Activated CD4-positive, alpha-beta memory T cell treated with anti-CD3 and anti-CD28 coated beads, Interleukin-2, amount 10 ng/mL, durations not matched to agents 7 days and 5 days (primary cell): ENCODE results near the gene PRSS33. TPM values are rescaled to one million over a fixed set of nuclear protein-coding genes. Genes with fewer than 3 reads are reported as not detected.
A peak's percentile ranks its signal among the peaks of the same experiment; 100 is the strongest.

Source experiments
- CTCF ChIA-PET: fragments of 350-600 bp; sonication (Branson Sonifier 250); formaldehyde crosslinking; loops from one replicate; lab custom pipeline; 2021; ENCODE audit warnings: antibody characterized with exemption, inconsistent platforms; lab: Charles Lee
- POLR2A ChIA-PET: fragments of 350-600 bp; sonication (Branson Sonifier 250); formaldehyde crosslinking; loops from one replicate; lab custom pipeline; 2021; ENCODE audit warnings: antibody characterized with exemption; lab: Charles Lee
- DNase-seq: peaks from one replicate; pipeline ENCODE4 v3.0.0-alpha.2; 2020
- H3K27ac Mint-ChIP-seq: one replicate; pipeline ENCODE4 v1.8.0; 2021; ENCODE audit warnings: mild to moderate bottlenecking, mixed read lengths
- H3K27me3 Mint-ChIP-seq: one replicate; pipeline ENCODE4 v1.8.0; 2021; ENCODE audit warnings: mixed read lengths
- H3K36me3 Mint-ChIP-seq: one replicate; pipeline ENCODE4 v1.8.0; 2021; ENCODE audit warnings: low read depth, mixed read lengths
- H3K4me1 Mint-ChIP-seq: one replicate; pipeline ENCODE4 v1.8.0; 2021; ENCODE audit warnings: mixed read lengths
- H3K4me3 Mint-ChIP-seq: one replicate; pipeline ENCODE4 v1.8.0; 2021; ENCODE audit warnings: mild to moderate bottlenecking, mixed read lengths
- H3K9me3 Mint-ChIP-seq: one replicate; pipeline ENCODE4 v1.8.0; 2021; ENCODE audit warnings: mixed read lengths
- total RNA-seq, 2 experiments: library from RNA; stranded (reverse); gene quantifications; one replicate each; pipeline ENCODE4 v1.2.3, GENCODE V29; 2021

PRSS33 gene
- total RNA-seq, 2 experiments from 2014 or later = not detected

- CTCF ChIA-PET = interaction anchor here (0.7 kb wide), 1 partner anchor 755 kb away, joined by 3 read pairs; no protein-coding TSS in a partner anchor
- POLR2A ChIA-PET = no interaction called here
- Mint-ChIP-seq H3K4me1 (no peaks in the 10 kb centered on the region), H3K36me3 (no peaks in the 10 kb centered on the region), H3K27ac (no peak overlapping the region), H3K9me3 (peaks cover 3% of the 10 kb centered on the region), H3K4me3 (no peak overlapping the region), H3K27me3 (peaks cover 17% of the 10 kb centered on the region)
- DNase-seq = no peak
Observed at GRCh38 chr16:2799859-2800226, 12.5 kb upstream of the PRSS33 start.

- DNase-seq = no peak
- Mint-ChIP-seq H3K27me3 (peaks cover 20% of the 10 kb centered on the region), H3K27ac (no peak overlapping the region), H3K36me3 (no peaks in the 10 kb centered on the region), H3K9me3 (peaks cover 3% of the 10 kb centered on the region), H3K4me3 (no peak overlapping the region), H3K4me1 (no peaks in the 10 kb centered on the region)
- ChIA-PET CTCF (no interaction called here), POLR2A (no interaction called here)
Observed at GRCh38 chr16:2799205-2799858, 12.0 kb upstream of the PRSS33 start.

DNA sequence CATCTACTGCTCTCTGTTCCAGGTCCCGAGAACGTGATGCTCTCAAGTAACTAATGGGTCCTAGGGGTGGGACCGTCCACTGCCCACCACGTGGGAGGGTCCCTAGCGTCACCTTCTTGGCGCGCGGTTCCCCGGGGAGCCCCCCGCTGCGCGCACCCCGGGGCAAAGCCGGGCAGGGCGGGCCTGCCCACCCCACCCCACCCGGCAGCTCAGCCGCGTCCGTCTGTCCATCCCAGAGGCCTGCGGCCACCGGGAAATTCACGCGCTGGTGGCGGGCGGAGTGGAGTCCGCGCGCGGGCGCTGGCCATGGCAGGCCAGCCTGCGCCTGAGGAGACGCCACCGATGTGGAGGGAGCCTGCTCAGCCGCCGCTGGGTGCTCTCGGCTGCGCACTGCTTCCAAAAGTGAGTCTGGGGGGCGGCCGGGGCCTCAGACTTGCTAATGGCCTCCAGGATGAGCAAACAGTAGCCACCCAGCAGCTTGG is 11.4 kb upstream of the PRSS33 start:
- no peak for DNase-seq
- no peaks in the 10 kb centered on the region for H3K36me3 Mint-ChIP-seq
- CTCF ChIA-PET = no interaction called here
- no peak overlapping the region for H3K27ac Mint-ChIP-seq
- H3K27me3 Mint-ChIP-seq = peaks cover 19% of the 10 kb centered on the region
- H3K9me3 Mint-ChIP-seq = peaks cover 3% of the 10 kb centered on the region
- no peaks in the 10 kb centered on the region for H3K4me1 Mint-ChIP-seq
- no peak overlapping the region for H3K4me3 Mint-ChIP-seq
- POLR2A ChIA-PET = no interaction called here

GRCh38 chr16:2795395-2796143 is 8.2 kb upstream of the PRSS33 start:
- Mint-ChIP-seq H3K4me3 (no peak overlapping the region), H3K27me3 (peaks cover 27% of the 10 kb centered on the region), H3K27ac (no peak overlapping the region), H3K36me3 (no peaks in the 10 kb centered on the region), H3K4me1 (no peaks in the 10 kb centered on the region), H3K9me3 (no peaks in the 10 kb centered on the region)
- ChIA-PET POLR2A (no interaction called here), CTCF (no interaction called here)
- no peak for DNase-seq

GRCh38 chr16:2792940-2793339 is 5.6 kb upstream of the PRSS33 start:
- Mint-ChIP-seq H3K4me1 (no peaks in the 10 kb centered on the region), H3K27me3 (peaks cover 37% of the 10 kb centered on the region), H3K36me3 (no peaks in the 10 kb centered on the region), H3K4me3 (no peak overlapping the region), H3K9me3 (no peaks in the 10 kb centered on the region), H3K27ac (no peak overlapping the region)
- POLR2A ChIA-PET = no interaction called here
- DNase-seq = no peak
- CTCF ChIA-PET = no interaction called here

DNA sequence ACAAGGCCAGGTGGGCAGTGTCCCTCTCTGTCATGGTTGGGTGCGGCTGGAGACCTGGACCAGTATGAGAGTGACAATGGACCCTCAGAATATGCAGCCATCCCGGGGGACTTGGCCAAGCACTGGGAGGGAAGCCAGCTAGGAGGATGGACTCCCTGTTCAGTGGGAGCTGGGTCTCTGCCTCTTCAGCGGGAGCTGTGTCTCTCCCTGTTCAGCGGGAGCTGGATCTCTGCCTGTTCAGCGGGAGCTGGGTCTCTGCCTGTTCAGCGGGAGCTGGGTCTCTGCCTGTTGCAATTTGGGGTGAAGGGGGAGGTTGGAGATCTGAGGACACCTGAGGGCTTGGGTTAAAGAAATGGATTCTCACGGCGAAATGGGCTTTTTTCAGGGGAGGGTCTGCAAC is 3.8 kb upstream of the PRSS33 start:
- DNase-seq = no peak
- H3K4me3 Mint-ChIP-seq = no peak overlapping the region
- H3K9me3 Mint-ChIP-seq = no peaks in the 10 kb centered on the region
- ChIA-PET POLR2A (interaction anchor here (1.0 kb wide), 1 partner anchor 13 kb away, joined by 4 read pairs; no protein-coding TSS in a partner anchor), CTCF (no interaction called here)
- no peaks in the 10 kb centered on the region for H3K4me1 Mint-ChIP-seq
- no peaks in the 10 kb centered on the region for H3K36me3 Mint-ChIP-seq
- peaks cover 44% of the 10 kb centered on the region for H3K27me3 Mint-ChIP-seq
- H3K27ac Mint-ChIP-seq = no peak overlapping the region

DNA sequence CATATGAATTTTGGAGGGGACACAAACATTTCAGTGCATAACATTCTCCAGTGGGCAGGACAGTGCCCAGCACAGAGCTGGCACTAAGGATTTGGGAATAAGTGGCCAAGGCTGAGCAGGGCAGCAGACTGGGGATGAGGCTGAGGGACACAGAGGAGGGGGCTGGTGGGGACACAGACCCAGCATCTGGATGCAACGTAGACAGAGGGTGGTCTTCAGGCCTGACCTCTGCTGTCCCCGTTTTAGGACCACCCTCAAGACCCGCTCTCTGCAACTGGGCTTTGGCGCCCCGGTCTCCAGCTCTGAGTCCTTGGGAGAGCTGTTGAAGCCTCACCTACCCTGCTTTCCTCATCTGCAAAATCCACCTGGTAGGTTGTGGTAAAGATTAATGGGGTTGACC is 3.3 kb upstream of the PRSS33 start:
- DNase-seq = no peak
- Mint-ChIP-seq H3K4me3 (no peak overlapping the region), H3K9me3 (no peaks in the 10 kb centered on the region), H3K27me3 (peaks cover 42% of the 10 kb centered on the region), H3K36me3 (no peaks in the 10 kb centered on the region), H3K27ac (no peak overlapping the region), H3K4me1 (peaks cover 3% of the 10 kb centered on the region)
- CTCF ChIA-PET = no interaction called here
- POLR2A ChIA-PET = interaction anchor here (1.0 kb wide), 1 partner anchor 13 kb away, joined by 4 read pairs; no protein-coding TSS in a partner anchor

DNA sequence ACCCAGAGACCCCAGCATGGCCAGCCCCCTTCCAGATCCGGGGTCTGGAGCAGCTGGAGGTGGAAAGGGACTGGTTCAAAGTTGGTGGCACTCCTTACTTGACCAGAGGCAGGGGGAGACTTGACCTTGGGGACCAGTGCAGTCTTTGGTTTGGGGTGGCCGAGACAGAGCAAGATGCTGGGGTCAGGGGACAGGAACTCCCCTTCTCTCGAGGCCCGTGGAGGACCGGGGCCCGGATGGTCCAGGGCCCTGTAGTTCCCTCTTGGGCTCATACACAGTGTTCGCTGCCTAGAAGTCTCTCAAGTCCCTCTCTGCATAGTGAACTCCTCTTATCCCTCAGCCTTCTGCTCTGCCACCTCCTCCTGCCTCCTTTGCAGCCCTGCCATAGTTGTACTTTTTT is 601 bp upstream of the PRSS33 start:
- no peak for DNase-seq
- CTCF ChIA-PET = no interaction called here
- POLR2A ChIA-PET = no interaction called here
- Mint-ChIP-seq H3K27ac (no peak overlapping the region), H3K9me3 (no peaks in the 10 kb centered on the region), H3K36me3 (no peaks in the 10 kb centered on the region), H3K4me3 (no peak overlapping the region), H3K27me3 (peaks cover 30% of the 10 kb centered on the region), H3K4me1 (peaks cover 6% of the 10 kb centered on the region)

DNA sequence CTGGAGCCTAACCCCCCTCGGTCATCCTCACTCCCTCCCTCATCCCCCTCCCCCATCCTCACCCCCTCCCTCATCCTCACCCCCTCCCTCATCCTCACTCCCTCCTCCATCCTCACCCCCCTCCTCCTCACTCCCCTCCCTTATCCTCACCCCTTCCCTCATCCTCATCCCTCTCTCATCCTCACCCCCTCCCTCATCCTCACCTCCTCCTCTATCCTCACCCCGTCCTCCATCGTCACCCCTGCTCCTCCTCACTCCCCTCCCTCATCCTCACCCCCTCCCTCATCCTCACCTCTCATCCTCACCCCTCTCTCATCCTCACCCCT is 571 bp downstream of the PRSS33 start:
- Mint-ChIP-seq H3K27ac (no peak overlapping the region), H3K9me3 (no peaks in the 10 kb centered on the region), H3K27me3 (peaks cover 30% of the 10 kb centered on the region), H3K4me3 (no peak overlapping the region), H3K4me1 (peaks cover 6% of the 10 kb centered on the region), H3K36me3 (no peaks in the 10 kb centered on the region)
- no peak for DNase-seq
- ChIA-PET POLR2A (no interaction called here), CTCF (no interaction called here)

DNA sequence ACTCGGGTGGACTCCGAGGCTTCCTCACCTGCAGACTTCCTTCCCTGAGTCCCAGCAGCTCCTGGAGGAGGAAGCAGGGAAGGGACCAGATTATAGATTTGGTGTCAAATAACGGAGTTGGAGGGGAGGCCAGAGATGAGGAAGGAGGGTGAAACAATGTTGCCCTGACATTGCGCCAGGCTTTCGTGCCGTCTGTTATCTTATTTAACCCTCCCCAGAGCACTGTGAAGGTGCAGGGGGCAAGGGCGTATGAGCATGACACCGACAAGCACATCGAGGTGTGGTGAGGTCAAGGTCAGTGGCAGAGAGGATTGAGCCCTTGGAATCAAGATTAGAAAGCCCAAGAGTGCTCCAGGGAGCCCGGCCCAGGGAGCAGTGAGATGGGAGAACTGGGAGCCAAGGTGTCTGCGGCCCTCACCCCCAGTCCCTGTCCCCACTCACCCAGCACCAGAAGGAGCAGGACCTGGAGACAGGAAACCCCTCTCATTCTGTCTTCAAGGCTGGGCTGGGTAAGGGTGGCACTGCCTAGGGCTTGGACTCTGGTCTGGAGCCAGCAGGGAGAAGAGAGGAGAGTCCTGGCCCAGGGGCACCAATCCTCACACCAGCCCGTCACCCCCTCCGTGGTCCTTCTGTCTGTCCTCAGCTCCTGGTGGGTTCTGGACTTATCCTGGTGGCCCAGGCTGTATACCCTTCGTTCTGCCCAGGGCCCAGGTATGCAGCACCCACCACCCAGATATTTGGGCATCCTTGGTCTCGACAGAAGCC is 1.1 kb downstream of the PRSS33 start:
- Mint-ChIP-seq H3K4me1 (peaks cover 6% of the 10 kb centered on the region), H3K9me3 (no peaks in the 10 kb centered on the region), H3K4me3 (no peak overlapping the region), H3K27me3 (peaks cover 27% of the 10 kb centered on the region), H3K27ac (no peak overlapping the region), H3K36me3 (no peaks in the 10 kb centered on the region)
- POLR2A ChIA-PET = no interaction called here
- DNase-seq = no peak
- CTCF ChIA-PET = no interaction called here

DNA sequence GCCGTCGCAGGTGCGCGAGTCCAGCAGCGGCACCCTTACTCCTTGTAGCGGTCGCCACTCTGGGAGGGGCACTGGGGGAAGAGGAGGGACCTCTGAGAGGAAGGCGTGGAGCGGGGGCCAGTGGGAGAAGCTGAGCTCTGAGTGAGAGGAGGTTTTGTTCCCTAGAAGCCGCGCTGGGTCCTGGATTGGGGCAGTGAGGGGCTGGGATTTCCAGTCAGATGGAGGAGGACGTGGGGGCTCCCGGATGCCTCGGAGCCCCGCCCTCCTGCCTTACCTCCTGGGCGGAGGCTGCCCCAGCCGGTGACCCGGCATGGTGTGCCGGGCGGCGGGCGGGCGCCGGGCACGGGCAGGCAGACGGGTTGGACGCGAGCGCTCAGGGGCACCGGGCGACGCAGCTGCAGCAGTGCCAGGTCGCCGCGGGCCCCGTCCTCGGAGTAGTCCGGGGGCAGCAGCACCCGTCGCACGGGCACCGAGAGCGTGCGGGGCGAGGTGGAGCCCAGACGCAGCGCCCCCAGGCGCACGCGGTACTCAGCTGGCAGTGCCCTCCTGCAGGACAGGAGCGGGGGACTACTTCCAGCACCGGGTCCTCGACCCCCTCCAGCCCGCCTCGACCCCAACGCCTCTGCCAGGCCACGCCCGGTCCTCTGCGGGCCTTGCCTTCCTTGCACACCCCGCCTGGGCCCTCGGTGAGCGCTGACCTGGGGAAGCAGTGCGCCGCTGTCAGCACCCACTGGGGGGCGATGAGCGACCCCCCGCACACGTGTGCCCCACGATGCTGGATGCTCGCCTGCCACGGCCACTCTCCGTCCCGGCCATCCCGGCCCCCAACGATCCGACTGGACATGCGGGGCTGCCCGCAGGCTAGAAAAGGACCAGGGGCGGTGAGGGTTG is 2.0 kb downstream of the PRSS33 start:
- peak overlapping the region; percentile 65 for H3K4me3 Mint-ChIP-seq
- H3K4me1 Mint-ChIP-seq = peaks cover 6% of the 10 kb centered on the region
- ChIA-PET POLR2A (no interaction called here), CTCF (interaction anchor here (0.9 kb wide), 1 partner anchor 9 kb away, joined by 4 read pairs; no protein-coding TSS in a partner anchor)
- peaks cover 22% of the 10 kb centered on the region for H3K27me3 Mint-ChIP-seq
- H3K9me3 Mint-ChIP-seq = no peaks in the 10 kb centered on the region
- no peak for DNase-seq
- H3K27ac Mint-ChIP-seq = no peak overlapping the region
- no peaks in the 10 kb centered on the region for H3K36me3 Mint-ChIP-seq

DNA sequence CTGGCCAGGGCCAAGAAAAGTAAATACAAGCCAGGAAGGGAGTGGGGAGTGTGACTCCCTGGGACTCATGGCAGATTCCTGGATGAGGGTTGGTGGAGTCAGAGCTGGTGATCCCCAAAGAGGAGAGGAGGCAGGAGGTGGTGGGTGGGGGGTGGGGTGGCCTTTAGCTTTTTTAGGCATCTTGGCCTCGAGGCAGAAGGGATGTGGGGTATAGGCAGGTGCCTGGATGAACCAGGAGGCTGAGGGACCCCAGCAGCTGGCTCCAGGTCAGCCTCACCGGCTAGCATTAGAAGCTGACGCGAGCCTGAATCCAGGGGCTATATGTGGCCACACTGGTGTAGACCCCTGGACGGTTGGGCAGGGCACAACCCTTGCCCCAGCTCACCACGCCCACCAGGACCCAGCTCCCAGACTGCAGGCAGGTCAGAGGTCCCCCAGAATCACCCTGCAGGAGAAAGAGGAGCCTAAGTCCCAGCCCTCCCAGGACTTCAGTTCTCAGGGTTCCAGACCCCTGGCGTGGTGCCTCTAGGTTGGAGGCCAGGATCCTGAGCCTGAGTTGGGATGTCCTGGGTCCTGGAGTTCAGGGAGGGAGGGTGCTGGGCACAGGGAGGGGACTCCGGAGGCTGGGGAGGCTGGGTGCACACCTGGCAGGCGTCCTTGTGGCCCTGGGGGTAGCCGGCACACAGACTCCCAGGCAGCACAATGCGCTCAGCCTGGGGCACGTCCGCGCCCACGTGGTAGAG is 2.8 kb downstream of the PRSS33 start:
- CTCF ChIA-PET = no interaction called here
- Mint-ChIP-seq H3K27ac (no peak overlapping the region), H3K4me1 (peaks cover 6% of the 10 kb centered on the region), H3K4me3 (peak overlapping the region; percentile 65), H3K9me3 (no peaks in the 10 kb centered on the region), H3K27me3 (peaks cover 21% of the 10 kb centered on the region), H3K36me3 (no peaks in the 10 kb centered on the region)
- POLR2A ChIA-PET = interaction anchor here (1.1 kb wide), 1 partner anchor 30 kb away, joined by 5 read pairs; no protein-coding TSS in a partner anchor
- no peak for DNase-seq
